Measurements from ENCODE around the gene RBM19.

Gene RBM19

GRCh38 chr12:113841786-113842185 is 124.3 kb downstream of the RBM19 start:
- H3K27ac ChIP-seq (ENCODE audit: low read length) = no peak overlapping the region
- H3K9me3 ChIP-seq (ENCODE audit: control insufficient read depth, low read depth, low read length) = no peaks in the 10 kb centered on the region
- H3K36me3 ChIP-seq (ENCODE audit: control insufficient read depth, low read depth, low read length) = no peaks in the 10 kb centered on the region
- no peak overlapping the region for H3K9ac ChIP-seq (ENCODE audit: low read length)
- no peak overlapping the region for H3K4me3 ChIP-seq (ENCODE audit: low read length)
- no peaks in the 10 kb centered on the region for H3K4me1 ChIP-seq (ENCODE audit: control insufficient read depth, low read depth, low read length)
- H3K27me3 ChIP-seq (ENCODE audit: control insufficient read depth, insufficient read depth, low read length) = no peaks in the 10 kb centered on the region

GRCh38 chr12:113840401-113841042 is 125.6 kb downstream of the RBM19 start:
- H3K27ac ChIP-seq (ENCODE audit: low read length) = no peak overlapping the region

GRCh38 chr12:113838896-113839295 is 127.2 kb downstream of the RBM19 start:
- Histone ChIP-seq H3K36me3 (ENCODE audit: control insufficient read depth, low read depth, low read length) (no peaks in the 10 kb centered on the region), H3K9me3 (ENCODE audit: control insufficient read depth, low read depth, low read length) (no peaks in the 10 kb centered on the region), H3K4me3 (ENCODE audit: low read length) (no peak overlapping the region), H3K9ac (ENCODE audit: low read length) (no peak overlapping the region), H3K4me1 (ENCODE audit: control insufficient read depth, low read depth, low read length) (no peaks in the 10 kb centered on the region), H3K27ac (ENCODE audit: low read length) (no peak overlapping the region), H3K27me3 (ENCODE audit: control insufficient read depth, insufficient read depth, low read length) (no peaks in the 10 kb centered on the region)

More at GRCh38 chr12:113840401-113841042, 125.6 kb downstream of the RBM19 start:
- no peaks in the 10 kb centered on the region for H3K4me1 ChIP-seq (ENCODE audit: control insufficient read depth, low read depth, low read length)
- no peaks in the 10 kb centered on the region for H3K27me3 ChIP-seq (ENCODE audit: control insufficient read depth, insufficient read depth, low read length)
- no peaks in the 10 kb centered on the region for H3K36me3 ChIP-seq (ENCODE audit: control insufficient read depth, low read depth, low read length)
- no peaks in the 10 kb centered on the region for H3K9me3 ChIP-seq (ENCODE audit: control insufficient read depth, low read depth, low read length)
- H3K9ac ChIP-seq (ENCODE audit: low read length) = no peak overlapping the region
- H3K4me3 ChIP-seq (ENCODE audit: low read length) = no peak overlapping the region

- H3K9ac ChIP-seq (ENCODE audit: low read length) = no peak overlapping the region
- H3K27me3 ChIP-seq (ENCODE audit: control insufficient read depth, insufficient read depth, low read length) = no peaks in the 10 kb centered on the region
- no peak overlapping the region for H3K4me3 ChIP-seq (ENCODE audit: low read length)
- H3K36me3 ChIP-seq (ENCODE audit: control insufficient read depth, low read depth, low read length) = no peaks in the 10 kb centered on the region
- no peak overlapping the region for H3K27ac ChIP-seq (ENCODE audit: low read length)
- no peaks in the 10 kb centered on the region for H3K4me1 ChIP-seq (ENCODE audit: control insufficient read depth, low read depth, low read length)
- H3K9me3 ChIP-seq (ENCODE audit: control insufficient read depth, low read depth, low read length) = no peaks in the 10 kb centered on the region
These were observed 128.4 kb downstream of the RBM19 start for GRCh38 chr12:113837528-113838296.

GRCh38 chr12:113837084-113837483 is 129.0 kb downstream of the RBM19 start:
- Histone ChIP-seq H3K27ac (ENCODE audit: low read length) (no peak overlapping the region), H3K27me3 (ENCODE audit: control insufficient read depth, insufficient read depth, low read length) (no peaks in the 10 kb centered on the region), H3K9me3 (ENCODE audit: control insufficient read depth, low read depth, low read length) (no peaks in the 10 kb centered on the region), H3K36me3 (ENCODE audit: control insufficient read depth, low read depth, low read length) (no peaks in the 10 kb centered on the region), H3K4me1 (ENCODE audit: control insufficient read depth, low read depth, low read length) (no peaks in the 10 kb centered on the region), H3K9ac (ENCODE audit: low read length) (no peak overlapping the region), H3K4me3 (ENCODE audit: low read length) (no peak overlapping the region)

GRCh38 chr12:113835896-113836295 is 130.2 kb downstream of the RBM19 start:
- no peaks in the 10 kb centered on the region for H3K9me3 ChIP-seq (ENCODE audit: control insufficient read depth, low read depth, low read length)
- H3K9ac ChIP-seq (ENCODE audit: low read length) = no peak overlapping the region
- no peaks in the 10 kb centered on the region for H3K4me1 ChIP-seq (ENCODE audit: control insufficient read depth, low read depth, low read length)
- H3K27me3 ChIP-seq (ENCODE audit: control insufficient read depth, insufficient read depth, low read length) = no peaks in the 10 kb centered on the region
- no peak overlapping the region for H3K27ac ChIP-seq (ENCODE audit: low read length)
- H3K4me3 ChIP-seq (ENCODE audit: low read length) = no peak overlapping the region
- no peaks in the 10 kb centered on the region for H3K36me3 ChIP-seq (ENCODE audit: control insufficient read depth, low read depth, low read length)

- H3K27ac ChIP-seq (ENCODE audit: low read length) = no peak overlapping the region
- H3K27me3 ChIP-seq (ENCODE audit: control insufficient read depth, insufficient read depth, low read length) = no peaks in the 10 kb centered on the region
- H3K9me3 ChIP-seq (ENCODE audit: control insufficient read depth, low read depth, low read length) = no peaks in the 10 kb centered on the region
- H3K4me3 ChIP-seq (ENCODE audit: low read length) = no peak overlapping the region
- H3K4me1 ChIP-seq (ENCODE audit: control insufficient read depth, low read depth, low read length) = no peaks in the 10 kb centered on the region
- no peaks in the 10 kb centered on the region for H3K36me3 ChIP-seq (ENCODE audit: control insufficient read depth, low read depth, low read length)
- H3K9ac ChIP-seq (ENCODE audit: low read length) = no peak overlapping the region
These were observed 130.7 kb downstream of the RBM19 start for GRCh38 chr12:113835433-113835832.

GRCh38 chr12:113833422-113833821 is 132.7 kb downstream of the RBM19 start:
- H3K27ac ChIP-seq (ENCODE audit: low read length) = no peak overlapping the region
- H3K9me3 ChIP-seq (ENCODE audit: control insufficient read depth, low read depth, low read length) = no peaks in the 10 kb centered on the region
- H3K9ac ChIP-seq (ENCODE audit: low read length) = no peak overlapping the region
- H3K27me3 ChIP-seq (ENCODE audit: control insufficient read depth, insufficient read depth, low read length) = no peaks in the 10 kb centered on the region
- H3K36me3 ChIP-seq (ENCODE audit: control insufficient read depth, low read depth, low read length) = no peaks in the 10 kb centered on the region
- H3K4me3 ChIP-seq (ENCODE audit: low read length) = no peak overlapping the region
- no peaks in the 10 kb centered on the region for H3K4me1 ChIP-seq (ENCODE audit: control insufficient read depth, low read depth, low read length)

- H3K4me3 ChIP-seq (ENCODE audit: low read length) = no peak overlapping the region
- no peaks in the 10 kb centered on the region for H3K36me3 ChIP-seq (ENCODE audit: control insufficient read depth, low read depth, low read length)
- no peak overlapping the region for H3K9ac ChIP-seq (ENCODE audit: low read length)
- H3K9me3 ChIP-seq (ENCODE audit: control insufficient read depth, low read depth, low read length) = no peaks in the 10 kb centered on the region
- no peaks in the 10 kb centered on the region for H3K27me3 ChIP-seq (ENCODE audit: control insufficient read depth, insufficient read depth, low read length)
- no peaks in the 10 kb centered on the region for H3K4me1 ChIP-seq (ENCODE audit: control insufficient read depth, low read depth, low read length)
- no peak overlapping the region for H3K27ac ChIP-seq (ENCODE audit: low read length)
These were observed 134.6 kb downstream of the RBM19 start for GRCh38 chr12:113831476-113831875.

GRCh38 chr12:113831016-113831415 is 135.1 kb downstream of the RBM19 start:
- no peak overlapping the region for H3K27ac ChIP-seq (ENCODE audit: low read length)
- no peaks in the 10 kb centered on the region for H3K9me3 ChIP-seq (ENCODE audit: control insufficient read depth, low read depth, low read length)
- no peaks in the 10 kb centered on the region for H3K4me1 ChIP-seq (ENCODE audit: control insufficient read depth, low read depth, low read length)
- H3K9ac ChIP-seq (ENCODE audit: low read length) = no peak overlapping the region
- no peaks in the 10 kb centered on the region for H3K27me3 ChIP-seq (ENCODE audit: control insufficient read depth, insufficient read depth, low read length)
- H3K36me3 ChIP-seq (ENCODE audit: control insufficient read depth, low read depth, low read length) = no peaks in the 10 kb centered on the region
- H3K4me3 ChIP-seq (ENCODE audit: low read length) = no peak overlapping the region

- H3K27me3 ChIP-seq (ENCODE audit: control insufficient read depth, insufficient read depth, low read length) = no peaks in the 10 kb centered on the region
- H3K9ac ChIP-seq (ENCODE audit: low read length) = no peak overlapping the region
- no peak overlapping the region for H3K4me3 ChIP-seq (ENCODE audit: low read length)
- H3K9me3 ChIP-seq (ENCODE audit: control insufficient read depth, low read depth, low read length) = no peaks in the 10 kb centered on the region
- no peak overlapping the region for H3K27ac ChIP-seq (ENCODE audit: low read length)
- H3K36me3 ChIP-seq (ENCODE audit: control insufficient read depth, low read depth, low read length) = no peaks in the 10 kb centered on the region
- no peaks in the 10 kb centered on the region for H3K4me1 ChIP-seq (ENCODE audit: control insufficient read depth, low read depth, low read length)
These were observed 136.9 kb downstream of the RBM19 start for GRCh38 chr12:113829212-113829611.
